Naive thymus-derived CD4-positive, alpha-beta T cell (primary cell): ENCODE results near the gene KIF11. TPM values are rescaled to one million over a fixed set of nuclear protein-coding genes. Genes with fewer than 3 reads are reported as not detected.
A peak's percentile ranks its signal among the peaks of the same experiment; 100 is the strongest.
"Not testable (repeated sequence)": the region's sequence is repeated elsewhere in the genome, so short reads cannot be mapped to it uniquely, and the experiment has no call there.

ENCODE experiments used
- ATAC-seq: fragments of 150-1000 bp; cut with Tn5 transposase; 2 replicates; pipeline ENCODE4 v1.10.0; 2021; ENCODE audit warnings: mild to moderate bottlenecking, moderate library complexity
- CTCF ChIA-PET: fragments of 350-600 bp; sonication (Branson Sonifier 250); formaldehyde crosslinking; loops from one replicate; lab custom pipeline; 2021; ENCODE audit warnings: antibody characterized with exemption; lab: Charles Lee
- POLR2A ChIA-PET: fragments of 350-600 bp; sonication (Branson Sonifier 250); formaldehyde crosslinking; loops from one replicate; lab custom pipeline; 2021; ENCODE audit warnings: antibody characterized with exemption, inconsistent platforms; lab: Charles Lee
- DNase-seq, 9 donors: peaks; one replicate each; pipeline versions ENCODE4 v3.0.0 to v3.0.0-alpha.2; 2020 to 2022; ENCODE audit warnings: mixed read lengths in 1 of 9
- H3K27ac ChIP-seq: one replicate; pipeline ENCODE4 v1.7.0; 2013; ENCODE audit warnings: mild to moderate bottlenecking, low read depth, low read length, moderate library complexity
- H3K27me3 ChIP-seq, 2 donors: one replicate each; pipeline ENCODE4 v1.7.0; 2013; ENCODE audit warnings: low read length in 2 of 2, mild to moderate bottlenecking in 2 of 2, moderate library complexity in 2 of 2; ENCODE audit not compliant: control insufficient read depth in 2 of 2, insufficient read depth in 2 of 2
- H3K36me3 ChIP-seq, 3 experiments: 1 replicate in 2 of 3; 2 replicates in 1 of 3; pipeline ENCODE4 v1.7.0; 2013; ENCODE audit warnings: low read length in 3 of 3, mild to moderate bottlenecking in 3 of 3, moderate library complexity in 1 of 3; ENCODE audit not compliant: insufficient read depth in 3 of 3, control insufficient read depth in 2 of 3
- H3K4me1 ChIP-seq, 2 donors: one replicate each; pipeline ENCODE4 v1.7.0; 2013; ENCODE audit warnings: low read length in 2 of 2, mild to moderate bottlenecking in 2 of 2, moderate library complexity in 1 of 2; ENCODE audit not compliant: control insufficient read depth in 2 of 2, insufficient read depth in 2 of 2
- H3K4me3 ChIP-seq: 2 replicates; pipeline ENCODE4 v1.7.0; 2013; ENCODE audit warnings: mild to moderate bottlenecking, low read length
- H3K9me3 ChIP-seq, 3 experiments: 1 replicate in 2 of 3; 2 replicates in 1 of 3; pipeline ENCODE4 v1.7.0; 2013; ENCODE audit warnings: low read length in 3 of 3; ENCODE audit not compliant: control insufficient read depth in 2 of 3
- H3K27ac Mint-ChIP-seq, 9 donors: one replicate each; pipeline ENCODE4 v1.8.0; 2020 to 2022; ENCODE audit warnings: mixed read lengths in 9 of 9, mild to moderate bottlenecking in 8 of 9, moderate library complexity in 5 of 9, inconsistent platforms in 2 of 9
- H3K27me3 Mint-ChIP-seq, 5 donors: one replicate each; pipeline ENCODE4 v1.8.0; 2021 to 2022; ENCODE audit warnings: mixed read lengths in 5 of 5, mild to moderate bottlenecking in 1 of 5
- H3K36me3 Mint-ChIP-seq, 5 donors: one replicate each; pipeline ENCODE4 v1.8.0; 2020 to 2022; ENCODE audit warnings: mixed read lengths in 5 of 5, mild to moderate bottlenecking in 3 of 5, inconsistent platforms in 1 of 5
- H3K4me1 Mint-ChIP-seq, 7 donors: one replicate each; pipeline ENCODE4 v1.8.0; 2020 to 2022; ENCODE audit warnings: mixed read lengths in 7 of 7, mild to moderate bottlenecking in 3 of 7, inconsistent platforms in 1 of 7
- H3K4me3 Mint-ChIP-seq, 10 donors: one replicate each; pipeline ENCODE4 v1.8.0; 2020 to 2022; ENCODE audit warnings: mild to moderate bottlenecking in 10 of 10, mixed read lengths in 10 of 10, moderate library complexity in 6 of 10, inconsistent platforms in 2 of 10
- H3K9me3 Mint-ChIP-seq, 11 donors: one replicate each; pipeline ENCODE4 v1.8.0; 2020 to 2022; ENCODE audit warnings: mixed read lengths in 11 of 11, mild to moderate bottlenecking in 4 of 11, inconsistent platforms in 1 of 11, moderate library complexity in 1 of 11
- intact Hi-C, 2 donors: fragments of 100-400 bp; cut with micrococcal nuclease; formaldehyde crosslinking; loops; one replicate each; pipeline ENCODE4 v1.15.1; 2023
- polyA plus RNA-seq, 2 donors: library from polyadenylated mRNA; unstranded; fragments of 300-500 nt; fragmentation: Illumina TruSeq; gene quantifications; one replicate each; pipeline ENCODE4 v1.2.3, GENCODE V29; 2021
- total RNA-seq, 6 experiments: library from RNA in 5 of 6; stranded (reverse) in 5 of 6; gene quantifications; 1 replicate in 5 of 6; 2 replicates in 1 of 6; pipeline ENCODE4 v1.2.3 and lab custom pipeline; 2021 to 2026

Gene KIF11
- total and polyA plus RNA-seq, 7 experiments from 2014 or later = 0.19 to 52.6 (median 0.70) TPM

DNA sequence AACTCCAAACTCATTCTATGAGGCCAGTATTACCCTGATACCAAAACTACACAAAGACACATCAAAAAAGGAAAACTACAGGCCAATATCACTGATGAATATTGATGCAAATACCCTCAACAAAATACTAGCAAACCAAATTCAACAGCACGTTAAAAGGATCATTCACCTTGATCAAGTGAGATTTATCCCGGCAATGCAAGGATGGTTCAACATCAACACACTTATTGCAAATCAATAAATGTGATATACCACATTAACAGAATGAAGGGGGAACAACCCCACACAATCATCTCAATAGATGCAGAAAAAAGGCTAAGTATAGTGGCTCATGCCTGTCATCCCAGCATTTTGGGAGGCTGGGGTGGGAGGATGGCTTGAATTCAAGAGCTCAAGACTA lies 39.0 kb upstream of the KIF11 start:
- H3K36me3 Mint-ChIP-seq = peaks cover 9 to 61% (median 53%) of the 10 kb centered on the region in 5 donors
- H3K4me1 Mint-ChIP-seq = peaks cover 0 to 9% (median 3%) of the 10 kb centered on the region in 7 donors
- no peak overlapping the region for H3K27ac Mint-ChIP-seq
- H3K4me3 Mint-ChIP-seq = no peak overlapping the region
- no peak for DNase-seq
- Histone ChIP-seq H3K36me3 (peaks cover 0 to 16% (median 0%) of the 10 kb centered on the region in 3 experiments), H3K27me3 (no peaks in the 10 kb centered on the region), H3K27ac (no peak overlapping the region), H3K9me3 (no peaks in the 10 kb centered on the region), H3K4me1 (no peaks in the 10 kb centered on the region), H3K4me3 (no peak overlapping the region)
- H3K27me3 Mint-ChIP-seq = no peaks in the 10 kb centered on the region
- intact Hi-C loops = no loop called here
- H3K9me3 Mint-ChIP-seq = peaks cover 0 to 24% (median 14%) of the 10 kb centered on the region in 11 donors
- no peak for ATAC-seq
- POLR2A ChIA-PET = no interaction called here
- CTCF ChIA-PET = no interaction called here

DNA sequence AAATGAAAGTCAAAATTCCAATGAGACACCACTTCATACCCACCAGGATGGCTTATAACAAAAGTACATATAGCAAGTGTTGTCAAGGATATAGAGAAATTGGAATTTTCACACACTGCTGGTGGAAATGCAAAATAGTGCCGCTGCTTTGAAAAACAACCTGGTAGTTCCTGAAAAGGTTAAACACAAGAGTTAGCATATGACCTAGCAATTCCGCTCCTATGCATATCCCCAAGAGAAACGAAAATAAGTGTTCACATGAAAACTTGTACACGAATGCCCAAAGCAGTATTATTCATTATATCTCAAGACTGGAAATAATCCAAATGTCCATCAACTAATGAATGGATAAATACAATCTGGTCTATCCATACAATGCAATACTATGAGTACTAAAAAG lies 33.9 kb upstream of the KIF11 start:
- no peak overlapping the region for H3K27ac ChIP-seq
- CTCF ChIA-PET = no interaction called here
- POLR2A ChIA-PET = no interaction called here
- ATAC-seq (no peak), DNase-seq (no peak)
- intact Hi-C loops = no loop called here
- Mint-ChIP-seq H3K36me3 (peaks cover 11 to 67% (median 53%) of the 10 kb centered on the region in 5 donors), H3K27me3 (no peaks in the 10 kb centered on the region), H3K4me3 (no peak overlapping the region), H3K9me3 (peaks cover 2 to 22% (median 11%) of the 10 kb centered on the region in 11 donors), H3K4me1 (peaks cover 0 to 17% (median 7%) of the 10 kb centered on the region in 7 donors), H3K27ac (no peak overlapping the region)
- peaks cover 0 to 28% (median 0%) of the 10 kb centered on the region in 3 experiments for H3K36me3 ChIP-seq
- no peaks in the 10 kb centered on the region for H3K9me3 ChIP-seq
- no peak overlapping the region for H3K4me3 ChIP-seq
- no peaks in the 10 kb centered on the region for H3K4me1 ChIP-seq
- H3K27me3 ChIP-seq = no peaks in the 10 kb centered on the region

DNA sequence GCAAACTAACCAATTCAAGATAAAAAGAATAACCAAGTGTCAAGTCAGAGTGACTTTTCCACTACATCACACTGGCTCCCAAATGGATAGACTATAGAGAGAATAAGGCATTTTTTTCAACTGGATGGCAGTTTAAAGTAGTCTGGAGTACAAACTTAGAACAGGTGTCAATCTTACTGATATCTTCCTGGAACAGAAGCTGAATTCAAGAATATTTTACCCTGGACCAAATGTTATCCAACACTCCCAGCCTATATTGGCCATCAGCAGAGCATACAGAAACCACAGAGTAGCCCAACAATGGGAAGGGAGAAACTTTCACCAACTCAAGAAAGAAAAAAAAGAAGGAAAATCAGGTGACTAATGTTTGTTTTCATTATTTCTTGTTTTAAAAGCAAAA lies 30.5 kb upstream of the KIF11 start:
- H3K4me3 Mint-ChIP-seq = no peak overlapping the region
- POLR2A ChIA-PET = interaction anchor here (1.5 kb wide), 1 partner anchor 11 kb away, joined by 3 read pairs; the partner anchor contains the start of gene IDE
- peaks cover 0 to 14% (median 0%) of the 10 kb centered on the region in 3 experiments for H3K36me3 ChIP-seq
- peaks cover 9 to 37% (median 24%) of the 10 kb centered on the region in 7 donors for H3K4me1 Mint-ChIP-seq
- peaks cover 0 to 14% (median 6%) of the 10 kb centered on the region in 11 donors for H3K9me3 Mint-ChIP-seq
- no peaks in the 10 kb centered on the region for H3K27me3 ChIP-seq
- intact Hi-C loops = no loop called here
- H3K9me3 ChIP-seq = no peaks in the 10 kb centered on the region
- no peaks in the 10 kb centered on the region for H3K4me1 ChIP-seq
- no peak for ATAC-seq
- peaks cover 11 to 54% (median 46%) of the 10 kb centered on the region in 5 donors for H3K36me3 Mint-ChIP-seq
- peak overlapping the region in 2 of 9 donors; percentile 9 to 13 for H3K27ac Mint-ChIP-seq
- no peak overlapping the region for H3K27ac ChIP-seq
- no peak overlapping the region for H3K4me3 ChIP-seq
- no peak for DNase-seq
- no peaks in the 10 kb centered on the region for H3K27me3 Mint-ChIP-seq
- CTCF ChIA-PET = interaction anchor here (1.9 kb wide), 1 partner anchor 12 kb away, joined by 7 read pairs; the partner anchor contains the start of gene IDE

DNA sequence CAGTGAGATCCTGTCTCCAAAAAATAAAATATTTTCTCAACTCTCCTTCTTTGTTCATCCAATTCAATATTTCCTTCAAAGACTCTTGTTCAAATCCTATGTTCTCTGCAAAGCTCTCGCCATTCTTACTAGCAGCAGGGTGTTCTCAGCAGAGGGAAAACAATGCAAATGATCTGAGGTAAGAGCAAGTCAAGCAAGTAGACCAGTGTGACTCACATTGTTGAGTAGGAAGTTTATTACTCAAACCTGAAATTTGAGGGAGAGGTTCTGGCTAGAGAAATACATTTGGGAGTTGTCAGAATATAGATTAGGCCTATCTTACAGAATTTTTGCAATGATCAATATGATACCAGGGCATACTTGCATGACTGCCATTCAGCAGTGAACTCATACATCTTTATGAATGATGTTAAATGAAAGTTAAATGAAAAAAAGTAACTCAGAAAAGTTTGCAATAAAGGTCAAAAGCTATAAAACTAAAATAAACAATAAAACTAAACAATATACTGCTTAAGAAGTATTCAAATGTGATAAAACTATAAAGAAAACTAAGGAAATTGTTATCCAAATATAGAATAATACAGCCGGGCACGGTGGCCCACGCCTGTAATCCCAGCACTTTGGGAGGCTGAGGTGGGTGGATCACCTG lies 24.9 kb upstream of the KIF11 start:
- H3K27me3 Mint-ChIP-seq = no peaks in the 10 kb centered on the region
- no peak overlapping the region for H3K4me3 Mint-ChIP-seq
- ATAC-seq (no peak), DNase-seq (no peak)
- peaks cover 32 to 63% (median 57%) of the 10 kb centered on the region in 7 donors for H3K4me1 Mint-ChIP-seq
- intact Hi-C loops = no loop called here
- Histone ChIP-seq H3K27ac (no peak overlapping the region), H3K4me1 (peaks cover 11 to 14% of the 10 kb centered on the region in 2 donors), H3K4me3 (no peak overlapping the region), H3K36me3 (no peaks in the 10 kb centered on the region), H3K27me3 (no peaks in the 10 kb centered on the region), H3K9me3 (no peaks in the 10 kb centered on the region)
- H3K9me3 Mint-ChIP-seq = no peaks in the 10 kb centered on the region
- ChIA-PET POLR2A (no interaction called here), CTCF (no interaction called here)
- H3K27ac Mint-ChIP-seq = peak overlapping the region in 2 of 9 donors; percentile 12 to 79
- H3K36me3 Mint-ChIP-seq = peaks cover 0 to 31% (median 18%) of the 10 kb centered on the region in 5 donors

DNA sequence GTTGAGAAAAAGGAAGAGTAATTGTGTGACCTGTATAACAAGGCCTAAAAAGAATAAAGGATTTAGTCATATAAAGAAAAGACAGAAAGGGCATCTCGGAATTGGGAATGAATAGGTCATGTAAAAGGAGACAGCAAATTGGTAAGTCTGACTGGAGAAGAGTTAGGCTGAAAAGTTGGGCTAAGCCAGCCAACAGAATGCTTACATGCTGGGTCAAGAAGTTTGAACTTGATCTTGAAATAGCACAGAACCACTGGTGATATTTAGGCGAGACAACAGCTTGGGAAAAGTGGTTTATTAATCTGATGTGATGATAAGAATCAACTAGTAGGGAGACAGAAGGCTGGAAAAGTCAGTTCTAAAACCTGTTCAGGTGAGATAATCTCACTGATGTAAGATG lies 23.9 kb upstream of the KIF11 start:
- peaks cover 0 to 9% (median 0%) of the 10 kb centered on the region in 3 experiments for H3K36me3 ChIP-seq
- Mint-ChIP-seq H3K9me3 (no peaks in the 10 kb centered on the region), H3K27me3 (no peaks in the 10 kb centered on the region), H3K27ac (peak overlapping the region in 4 of 9 donors; percentile 3 to 47 (median 14)), H3K36me3 (peaks cover 0 to 28% (median 15%) of the 10 kb centered on the region in 5 donors), H3K4me3 (no peak overlapping the region), H3K4me1 (peaks cover 32 to 60% (median 54%) of the 10 kb centered on the region in 7 donors)
- no peak for DNase-seq
- H3K9me3 ChIP-seq = no peaks in the 10 kb centered on the region
- no peaks in the 10 kb centered on the region for H3K27me3 ChIP-seq
- ChIA-PET POLR2A (interaction anchor here (0.6 to 0.7 kb wide), 2 partner anchors 23 to 134 kb away, joined by 3 read pairs; no protein-coding TSS in a partner anchor), CTCF (interaction anchor here (6.5 kb wide), 1 partner anchor 52 kb away, joined by 61 read pairs; no protein-coding TSS in a partner anchor)
- ATAC-seq = no peak
- intact Hi-C loops = no loop called here
- no peak overlapping the region for H3K4me3 ChIP-seq
- H3K4me1 ChIP-seq = peaks cover 12 to 14% of the 10 kb centered on the region in 2 donors
- no peak overlapping the region for H3K27ac ChIP-seq

DNA sequence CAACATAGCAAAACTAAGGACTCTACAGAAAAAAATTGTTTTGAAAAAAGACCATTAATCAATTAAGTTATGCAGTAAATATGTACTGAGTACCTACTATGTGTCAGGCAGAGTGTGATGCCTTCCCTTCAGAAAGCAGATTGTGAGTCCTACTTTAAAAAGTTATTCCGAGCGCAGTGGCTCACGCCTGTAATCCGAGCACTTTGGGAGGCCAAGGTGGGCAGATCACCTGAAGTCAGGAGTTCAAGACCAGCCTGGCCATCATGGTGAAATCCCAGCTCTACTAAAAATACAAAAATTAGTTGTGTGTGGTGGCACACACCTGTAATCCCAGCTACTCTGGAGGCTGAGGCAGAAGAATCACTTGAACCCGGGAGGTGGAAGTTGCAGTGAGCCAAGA lies 23.3 kb upstream of the KIF11 start:
- Mint-ChIP-seq H3K4me1 (peaks cover 32 to 60% (median 56%) of the 10 kb centered on the region in 7 donors), H3K36me3 (peaks cover 0 to 27% (median 12%) of the 10 kb centered on the region in 5 donors)
- not testable (repeated sequence) for H3K9me3 ChIP-seq, ATAC-seq, H3K27ac Mint-ChIP-seq, H3K4me3 Mint-ChIP-seq, H3K27me3 ChIP-seq, H3K9me3 Mint-ChIP-seq, DNase-seq, H3K27me3 Mint-ChIP-seq, H3K4me3 ChIP-seq, H3K27ac ChIP-seq
- H3K4me1 ChIP-seq = peaks cover 12 to 14% of the 10 kb centered on the region in 2 donors
- ChIA-PET POLR2A (interaction anchor here (0.6 kb wide), 1 partner anchor 23 kb away, joined by 3 read pairs; no protein-coding TSS in a partner anchor), CTCF (interaction anchor here (6.5 kb wide), 1 partner anchor 52 kb away, joined by 61 read pairs; no protein-coding TSS in a partner anchor)
- intact Hi-C loops = loop anchor here (5.0 kb wide), 5 partner anchors 277 to 1697 kb away; partner anchors contain the start of genes TNKS2 (in 2 of the 2), CPEB3 (in 1 of the 2), EXOC6 (in 1 of the 2) and MARCHF5 (in 1 of the 2)
- peaks cover 0 to 12% (median 0%) of the 10 kb centered on the region in 3 experiments for H3K36me3 ChIP-seq
